Measurements from ENCODE around the gene TBL3. TPM values are rescaled to one million over a fixed set of nuclear protein-coding genes. Genes with fewer than 3 reads are reported as not detected.

TBL3 gene
- total RNA-seq, 1 donor from 2014 or later = 30.8 TPM

DNA sequence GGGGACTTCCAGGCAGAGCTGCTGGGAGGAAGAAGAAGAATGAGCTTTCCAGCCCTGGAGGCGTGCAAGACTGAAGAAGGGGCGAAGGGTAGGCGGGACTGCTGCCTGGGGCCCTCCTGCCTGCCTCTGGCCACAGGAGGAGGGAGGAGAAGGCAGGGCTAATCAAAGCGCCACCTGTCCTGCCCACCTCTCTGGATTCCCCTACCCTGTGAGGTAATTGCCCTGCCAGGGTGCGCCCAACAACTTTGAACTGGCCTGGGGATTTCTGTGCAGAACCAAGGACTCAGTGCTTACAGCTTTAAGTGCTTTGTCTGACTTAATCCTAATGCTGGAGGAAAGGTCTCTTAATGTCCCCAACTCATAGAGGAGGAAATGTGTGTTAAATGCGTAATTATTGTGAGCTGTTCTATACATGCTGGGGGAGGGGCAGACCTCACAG lies 9.6 kb downstream of the TBL3 start, which contains the start of gene NOXO1:
NOXO1 (minus strand) TSS at position 72 of the 439 bp plus-strand sequence. CDS start 290 bp downstream, outside the sequence.
- DNase-seq (ENCODE audit: low spot score, unreplicated experiment) = no peak
- no peaks in the 10 kb centered on the region for H3K9me3 Mint-ChIP-seq (ENCODE audit: low read depth)
- H3K27ac Mint-ChIP-seq = no peak within 1 kb of the TSS
- peaks cover 2% of the 10 kb centered on the region for H3K36me3 Mint-ChIP-seq (ENCODE audit: insufficient read depth)
- H3K4me3 Mint-ChIP-seq (ENCODE audit: low read depth) = peak within 1 kb of the TSS; percentile 16
- H3K27me3 Mint-ChIP-seq = peaks cover 40% of the 10 kb centered on the region
- TF ChIP-seq, protein P1, sequence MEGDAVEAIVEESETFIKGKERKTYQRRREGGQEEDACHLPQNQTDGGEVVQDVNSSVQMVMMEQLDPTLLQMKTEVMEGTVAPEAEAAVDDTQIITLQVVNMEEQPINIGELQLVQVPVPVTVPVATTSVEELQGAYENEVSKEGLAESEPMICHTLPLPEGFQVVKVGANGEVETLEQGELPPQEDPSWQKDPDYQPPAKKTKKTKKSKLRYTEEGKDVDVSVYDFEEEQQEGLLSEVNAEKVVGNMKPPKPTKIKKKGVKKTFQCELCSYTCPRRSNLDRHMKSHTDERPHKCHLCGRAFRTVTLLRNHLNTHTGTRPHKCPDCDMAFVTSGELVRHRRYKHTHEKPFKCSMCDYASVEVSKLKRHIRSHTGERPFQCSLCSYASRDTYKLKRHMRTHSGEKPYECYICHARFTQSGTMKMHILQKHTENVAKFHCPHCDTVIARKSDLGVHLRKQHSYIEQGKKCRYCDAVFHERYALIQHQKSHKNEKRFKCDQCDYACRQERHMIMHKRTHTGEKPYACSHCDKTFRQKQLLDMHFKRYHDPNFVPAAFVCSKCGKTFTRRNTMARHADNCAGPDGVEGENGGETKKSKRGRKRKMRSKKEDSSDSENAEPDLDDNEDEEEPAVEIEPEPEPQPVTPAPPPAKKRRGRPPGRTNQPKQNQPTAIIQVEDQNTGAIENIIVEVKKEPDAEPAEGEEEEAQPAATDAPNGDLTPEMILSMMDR (IDR thresholded peaks at IDR 0.05; ENCODE audit: unreplicated experiment) = no peak
- H3K4me1 Mint-ChIP-seq (ENCODE audit: low read depth) = peaks cover 11% of the 10 kb centered on the region

DNA sequence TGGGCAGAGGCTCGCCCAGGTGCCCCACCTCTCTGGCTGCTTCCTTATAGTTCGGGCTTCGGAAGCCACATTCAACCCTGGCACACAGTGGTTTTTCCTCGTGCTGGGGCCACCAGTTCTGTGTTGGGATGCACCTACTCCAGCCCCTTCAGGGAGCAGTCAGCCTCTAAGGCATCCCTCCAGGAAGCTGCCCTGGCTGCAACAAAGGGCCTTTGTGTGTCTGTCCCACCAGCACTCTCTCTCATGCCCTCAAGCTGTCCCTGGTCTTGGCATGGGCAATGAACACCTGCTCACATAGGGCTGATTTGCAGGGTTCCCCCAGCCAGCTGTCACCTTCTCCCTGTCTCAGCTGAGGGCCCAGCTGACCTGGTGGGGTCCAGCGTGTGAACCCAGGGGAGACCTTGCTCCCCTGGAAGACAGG lies 10.2 kb downstream of the TBL3 start:
- no peak overlapping the region for H3K4me3 Mint-ChIP-seq (ENCODE audit: low read depth)

DNA sequence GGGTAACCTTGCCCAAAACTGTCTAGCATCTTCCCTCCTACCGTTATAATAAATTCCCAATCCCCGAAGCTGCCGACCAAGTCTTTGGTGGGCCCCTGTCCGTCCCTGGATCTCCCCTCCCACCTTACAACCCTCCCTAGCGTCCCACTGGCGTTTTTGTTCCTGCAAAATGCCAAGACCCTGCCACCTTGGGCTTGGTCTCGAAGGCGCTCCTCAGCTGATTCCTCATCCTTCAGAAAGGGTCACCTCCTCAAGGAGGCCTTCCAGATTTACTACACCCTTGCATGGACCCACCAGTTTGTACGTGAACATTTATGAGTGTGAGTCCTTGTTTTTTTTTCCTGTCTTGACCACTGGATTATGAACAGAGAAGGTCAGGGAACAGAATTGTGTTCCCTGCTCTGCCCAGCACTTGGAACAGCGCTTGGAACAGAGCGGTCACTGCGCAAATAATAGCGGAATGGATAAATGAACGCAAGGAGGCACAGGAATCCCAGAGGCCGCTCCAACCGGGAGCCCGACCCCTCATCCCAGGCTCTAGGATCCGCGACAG lies 11.2 kb downstream of the TBL3 start:
- H3K27me3 Mint-ChIP-seq = peaks cover 42% of the 10 kb centered on the region
- peak overlapping the region; percentile 83 for H3K4me3 Mint-ChIP-seq (ENCODE audit: low read depth)
- no peak for DNase-seq (ENCODE audit: low spot score, unreplicated experiment)
- peaks cover 11% of the 10 kb centered on the region for H3K4me1 Mint-ChIP-seq (ENCODE audit: low read depth)
- TF ChIP-seq, protein P1 (IDR thresholded peaks at IDR 0.05; ENCODE audit: unreplicated experiment) = no peak
- H3K9me3 Mint-ChIP-seq (ENCODE audit: low read depth) = no peaks in the 10 kb centered on the region
- H3K27ac Mint-ChIP-seq = peak overlapping the region; percentile 73
- peaks cover 2% of the 10 kb centered on the region for H3K36me3 Mint-ChIP-seq (ENCODE audit: insufficient read depth)

More for the DNA sequence above, 10.2 kb downstream of the TBL3 start:
- H3K4me1 Mint-ChIP-seq (ENCODE audit: low read depth) = peaks cover 11% of the 10 kb centered on the region
- DNase-seq (ENCODE audit: low spot score, unreplicated experiment) = no peak
- peaks cover 40% of the 10 kb centered on the region for H3K27me3 Mint-ChIP-seq
- peaks cover 4% of the 10 kb centered on the region for H3K36me3 Mint-ChIP-seq (ENCODE audit: insufficient read depth)
- TF ChIP-seq, protein P1 (IDR thresholded peaks at IDR 0.05; ENCODE audit: unreplicated experiment) = no peak
- H3K9me3 Mint-ChIP-seq (ENCODE audit: low read depth) = no peaks in the 10 kb centered on the region
- H3K27ac Mint-ChIP-seq = no peak overlapping the region

DNA sequence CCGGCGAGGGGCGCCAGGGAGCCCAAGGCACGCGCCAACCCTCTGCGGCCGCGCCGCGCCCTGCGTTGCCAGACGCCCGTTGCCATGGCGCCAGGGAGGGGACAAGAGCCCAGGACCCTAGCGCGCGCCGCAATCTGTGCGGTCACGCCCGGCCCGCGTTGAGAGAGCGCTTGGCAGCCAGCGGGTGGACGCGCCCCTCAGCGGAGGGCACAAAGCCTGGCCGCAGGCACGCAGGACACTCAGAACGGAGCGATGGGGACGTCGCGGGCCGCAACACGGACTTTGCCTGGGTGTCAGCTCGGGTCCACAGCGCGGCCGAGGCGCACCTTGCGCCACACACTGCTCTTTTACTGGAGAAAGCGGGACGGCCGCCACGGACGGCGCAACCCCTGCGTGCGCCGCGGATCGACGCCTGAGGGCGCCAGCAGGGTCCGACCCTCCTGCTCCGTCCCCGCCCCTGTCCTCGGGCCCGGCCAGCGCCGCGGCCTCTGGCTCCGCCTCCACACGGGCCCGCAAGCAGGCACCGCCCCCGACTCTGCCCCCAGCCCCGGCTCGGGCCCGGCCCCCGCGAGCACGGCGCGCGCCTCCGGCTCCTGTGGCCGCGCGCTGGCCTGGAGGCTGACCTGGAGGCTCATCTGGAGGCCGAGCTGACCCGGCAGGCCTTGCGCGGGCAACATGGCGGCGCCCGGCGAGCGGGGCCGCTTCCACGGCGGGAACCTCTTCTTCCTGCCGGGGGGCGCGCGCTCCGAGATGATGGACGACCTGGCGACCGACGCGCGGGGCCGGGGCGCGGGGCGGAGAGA lies 11.9 kb downstream of the TBL3 start, which contains the start of gene GFER:
GFER (plus strand) TSS at position 650 of the 803 bp plus-strand sequence; CDS start at position 676, 26 bp downstream.
- TF ChIP-seq, protein P1 (IDR thresholded peaks at IDR 0.05; ENCODE audit: unreplicated experiment) = peak; percentile 47
- H3K4me3 Mint-ChIP-seq (ENCODE audit: low read depth) = peak within 1 kb of the TSS; percentile 83
- DNase-seq (ENCODE audit: low spot score, unreplicated experiment) = peak; percentile 88
- H3K9me3 Mint-ChIP-seq (ENCODE audit: low read depth) = no peaks in the 10 kb centered on the region
- H3K4me1 Mint-ChIP-seq (ENCODE audit: low read depth) = peaks cover 11% of the 10 kb centered on the region
- peak within 1 kb of the TSS; percentile 95 for H3K27ac Mint-ChIP-seq
- peaks cover 44% of the 10 kb centered on the region for H3K27me3 Mint-ChIP-seq
- peaks cover 2% of the 10 kb centered on the region for H3K36me3 Mint-ChIP-seq (ENCODE audit: insufficient read depth)

Measured in progenitor cell of endocrine pancreas (in vitro differentiated cells).